Progenitor cell of endocrine pancreas (in vitro differentiated cells): Measurements from ENCODE around the gene ARID5B. TPM values are rescaled to one million over a fixed set of nuclear protein-coding genes. Genes with fewer than 3 reads are reported as not detected.
A peak's percentile ranks its signal among the peaks of the same experiment; 100 is the strongest.

Experiments
- DNase-seq: peaks from one replicate; pipeline ENCODE4 v3.0.0; 2021; ENCODE audit warnings: low spot score; ENCODE audit not compliant: unreplicated experiment
- H3K27ac Mint-ChIP-seq: 2 replicates; pipeline ENCODE4 v1.8.0; 2021; ENCODE audit warnings: mild to moderate bottlenecking, moderate library complexity, mixed read lengths
- H3K27me3 Mint-ChIP-seq: 2 replicates; pipeline ENCODE4 v1.8.0; 2021; ENCODE audit warnings: mixed read lengths
- H3K36me3 Mint-ChIP-seq: 2 replicates; pipeline ENCODE4 v1.8.0; 2022; ENCODE audit warnings: mixed read lengths; ENCODE audit not compliant: insufficient read depth
- H3K4me1 Mint-ChIP-seq: 2 replicates; pipeline ENCODE4 v1.8.0; 2021; ENCODE audit warnings: low read depth, mixed read lengths
- H3K4me3 Mint-ChIP-seq: 2 replicates; pipeline ENCODE4 v1.8.0; 2021; ENCODE audit warnings: low read depth, mild to moderate bottlenecking, moderate library complexity, mixed read lengths
- H3K9me3 Mint-ChIP-seq: 2 replicates; pipeline ENCODE4 v1.8.0; 2021; ENCODE audit warnings: low read depth, mixed read lengths
- CTCF ChIP-seq: fragments of 200-600 bp; sonication (generic); IDR thresholded peaks from one replicate; pipeline ENCODE4 v1.5.0; 2021; ENCODE audit warnings: antibody characterized with exemption, mild to moderate bottlenecking; ENCODE audit not compliant: unreplicated experiment
- total RNA-seq: library from RNA; stranded (reverse); gene quantifications from 2 replicates; pipeline ENCODE4 v1.2.1, GENCODE V29; 2021

ARID5B gene
- total RNA-seq, 1 donor from 2014 or later = 19.7 TPM

- Mint-ChIP-seq H3K27me3 (no peaks in the 10 kb centered on the region), H3K9me3 (no peaks in the 10 kb centered on the region), H3K27ac (no peak overlapping the region), H3K4me3 (no peak overlapping the region), H3K4me1 (peaks cover 27% of the 10 kb centered on the region), H3K36me3 (peaks cover 8% of the 10 kb centered on the region)
- no peak for DNase-seq
- TF ChIP-seq CTCF = no peak
These were observed 6.1 kb downstream of the ARID5B start for GRCh38 chr10:61907587-61907986.

- H3K27me3 Mint-ChIP-seq = no peaks in the 10 kb centered on the region
- H3K4me1 Mint-ChIP-seq = peaks cover 16% of the 10 kb centered on the region
- H3K36me3 Mint-ChIP-seq = peaks cover 21% of the 10 kb centered on the region
- H3K27ac Mint-ChIP-seq = peak overlapping the region; percentile 62
- H3K4me3 Mint-ChIP-seq = no peak overlapping the region
- no peak for DNase-seq
- TF ChIP-seq CTCF = no peak
- no peaks in the 10 kb centered on the region for H3K9me3 Mint-ChIP-seq
These were observed 8.8 kb downstream of the ARID5B start for GRCh38 chr10:61910226-61910805.

- Mint-ChIP-seq H3K27me3 (no peaks in the 10 kb centered on the region), H3K4me3 (no peak overlapping the region), H3K9me3 (no peaks in the 10 kb centered on the region), H3K36me3 (peaks cover 25% of the 10 kb centered on the region), H3K27ac (peak overlapping the region; percentile 62), H3K4me1 (peaks cover 13% of the 10 kb centered on the region)
- no peak for DNase-seq
- no peak for TF ChIP-seq CTCF
These were observed 9.4 kb downstream of the ARID5B start for GRCh38 chr10:61910894-61911293.

GRCh38 chr10:61911425-61911824 is 9.9 kb downstream of the ARID5B start:
- Mint-ChIP-seq H3K9me3 (no peaks in the 10 kb centered on the region), H3K4me3 (no peak overlapping the region), H3K36me3 (peaks cover 25% of the 10 kb centered on the region), H3K27me3 (no peaks in the 10 kb centered on the region), H3K4me1 (peaks cover 13% of the 10 kb centered on the region), H3K27ac (no peak overlapping the region)
- TF ChIP-seq CTCF = no peak
- no peak for DNase-seq

DNA sequence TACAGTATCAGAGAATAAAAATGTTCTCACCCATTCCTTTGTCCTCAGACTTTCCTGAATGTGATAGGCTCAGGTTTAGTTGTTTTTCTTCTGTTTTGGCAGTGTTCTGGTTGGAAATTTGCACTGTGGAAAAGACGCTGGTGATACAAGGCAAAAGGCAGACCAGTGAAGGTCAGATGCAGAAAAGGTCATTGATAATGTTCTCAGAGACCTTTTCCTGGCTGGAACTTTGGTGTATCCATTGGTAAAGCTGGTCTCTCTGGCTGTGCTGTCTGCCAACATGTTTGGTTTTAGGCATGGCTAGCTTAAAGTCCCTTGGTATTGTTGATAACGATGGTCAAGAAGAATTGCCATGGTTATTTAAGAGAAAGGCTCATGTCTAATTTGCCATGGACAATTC is 11.5 kb downstream of the ARID5B start:
- H3K27ac Mint-ChIP-seq = no peak overlapping the region
- peaks cover 30% of the 10 kb centered on the region for H3K36me3 Mint-ChIP-seq
- no peaks in the 10 kb centered on the region for H3K27me3 Mint-ChIP-seq

More for the DNA sequence above, 11.5 kb downstream of the ARID5B start:
- Mint-ChIP-seq H3K9me3 (peaks cover 4% of the 10 kb centered on the region), H3K4me1 (peaks cover 17% of the 10 kb centered on the region), H3K4me3 (no peak overlapping the region)
- no peak for DNase-seq
- TF ChIP-seq CTCF = no peak
